ENCODE measurements around the gene CACNA1B. TPM values are rescaled to one million over a fixed set of nuclear protein-coding genes. Genes with fewer than 3 reads are reported as not detected.
"Not testable (repeated sequence)": the region's sequence is repeated elsewhere in the genome, so short reads cannot be mapped to it uniquely, and the experiment has no call there.

The CACNA1B gene
- total RNA-seq, 1 experiment from 2014 or later = not detected

DNA sequence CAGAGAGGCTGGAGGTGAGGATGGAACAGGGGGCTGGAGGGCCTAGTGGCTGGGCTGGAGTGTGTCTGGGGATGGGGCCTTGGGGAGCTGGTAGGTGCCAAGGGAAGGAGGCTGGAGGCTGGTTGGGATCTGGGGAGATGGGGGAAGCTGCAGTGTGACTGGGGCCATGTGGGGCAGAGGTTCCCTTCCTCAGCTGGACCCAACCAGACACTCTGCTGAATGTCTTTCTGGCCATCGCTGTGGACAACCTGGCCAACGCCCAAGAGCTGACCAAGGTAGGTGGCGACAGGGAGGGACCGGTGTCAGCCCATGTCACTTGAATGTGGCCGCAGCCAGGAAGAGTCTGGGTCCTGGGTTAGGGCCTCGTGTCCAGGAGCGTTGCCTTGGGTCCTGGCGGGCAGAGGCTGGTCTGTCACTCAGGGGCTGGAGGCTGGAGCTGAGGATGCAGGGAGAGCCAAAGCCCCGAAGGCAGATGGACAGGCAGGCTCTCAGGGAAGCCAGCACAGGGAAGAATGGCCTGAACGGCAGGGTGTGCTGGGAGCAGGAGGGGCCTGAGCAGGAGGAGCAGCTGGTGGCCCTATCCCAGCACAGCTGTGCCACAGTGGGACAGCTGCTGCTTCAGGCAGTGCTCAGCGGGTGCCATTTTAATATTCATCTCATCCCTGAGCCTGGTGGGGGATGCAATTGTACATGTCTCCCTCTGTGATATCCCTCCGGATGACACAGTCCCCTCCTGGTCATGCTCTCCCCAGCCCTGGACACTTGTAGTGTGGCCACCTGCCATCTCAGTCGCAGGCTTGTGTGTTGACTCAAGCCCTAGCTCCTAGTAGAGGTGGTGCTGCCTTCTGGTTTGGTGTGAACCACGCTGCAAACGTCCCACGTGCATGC is 132.5 kb downstream of the CACNA1B start:
- DNase-seq (ENCODE audit: extremely low read depth, low read depth) = no peak

DNA sequence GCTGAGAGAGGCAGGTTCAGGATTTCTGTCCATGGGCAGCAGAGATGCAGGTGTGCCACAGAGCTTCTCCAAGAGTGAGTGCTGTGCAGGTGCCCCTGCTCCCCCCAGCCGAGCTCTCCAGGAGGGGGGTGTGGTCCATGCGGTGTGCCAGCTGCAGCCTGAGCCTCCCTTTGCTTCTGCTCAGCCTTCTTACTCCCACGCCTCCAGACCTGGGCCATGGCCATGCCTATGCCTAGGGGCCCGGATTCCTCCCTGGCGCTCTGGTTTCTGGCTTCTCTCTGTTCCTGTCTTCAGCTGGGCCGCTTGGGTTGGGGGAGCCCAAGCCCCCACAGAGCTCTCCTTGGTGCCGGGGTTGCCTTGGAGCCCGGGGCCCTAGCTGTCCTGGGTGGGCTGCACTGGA is 133.3 kb downstream of the CACNA1B start:
- no peak for DNase-seq (ENCODE audit: extremely low read depth, low read depth)

DNA sequence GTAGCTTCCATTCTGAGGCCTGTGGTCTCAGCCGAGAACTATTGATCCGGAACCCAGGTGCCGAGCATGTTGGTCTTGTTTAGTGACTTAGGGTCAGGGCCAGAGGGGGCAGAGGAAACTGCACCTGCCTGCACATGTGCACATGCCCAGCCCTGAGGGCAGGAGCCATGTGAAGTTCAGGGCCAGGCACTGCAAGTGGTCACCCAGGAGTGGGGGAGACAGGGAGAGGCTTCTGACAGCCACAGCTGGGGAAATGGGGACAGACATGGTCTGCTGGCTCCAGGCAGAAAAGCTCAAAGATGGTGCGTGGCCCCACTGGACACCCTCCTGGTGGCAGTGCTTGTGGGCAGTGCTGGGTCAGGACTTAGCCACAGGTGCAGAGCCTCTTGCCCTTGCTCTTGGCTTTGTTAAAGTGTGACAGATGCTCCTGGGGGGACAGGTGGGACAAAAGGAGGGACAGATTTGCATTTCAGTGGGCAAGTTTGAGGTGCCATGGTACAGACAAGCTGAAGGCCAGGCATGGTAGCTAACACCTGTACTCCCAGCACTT is 134.4 kb downstream of the CACNA1B start:
- DNase-seq (ENCODE audit: extremely low read depth, low read depth) = no peak

DNA sequence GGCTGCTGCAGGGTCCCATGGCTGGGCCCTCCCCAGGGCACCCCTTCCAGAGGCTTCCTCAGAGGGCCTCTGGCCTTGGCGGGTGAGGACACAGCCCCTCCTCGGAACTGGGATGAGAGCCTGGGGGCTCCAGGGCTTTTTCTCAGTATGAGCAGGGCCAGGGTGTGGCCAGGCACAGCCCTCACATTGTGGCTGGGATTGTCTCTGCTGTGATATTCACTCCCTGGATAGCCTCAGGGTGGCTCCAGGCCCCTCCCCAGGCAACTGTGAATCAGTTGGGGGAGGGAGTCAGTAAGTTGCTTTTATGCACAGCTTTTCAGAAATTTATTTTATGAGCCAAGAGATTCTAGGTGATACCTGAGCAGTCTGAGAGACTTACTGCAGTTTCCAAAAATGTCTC is 135.7 kb downstream of the CACNA1B start:
- DNase-seq (ENCODE audit: extremely low read depth, low read depth) = no peak

DNA sequence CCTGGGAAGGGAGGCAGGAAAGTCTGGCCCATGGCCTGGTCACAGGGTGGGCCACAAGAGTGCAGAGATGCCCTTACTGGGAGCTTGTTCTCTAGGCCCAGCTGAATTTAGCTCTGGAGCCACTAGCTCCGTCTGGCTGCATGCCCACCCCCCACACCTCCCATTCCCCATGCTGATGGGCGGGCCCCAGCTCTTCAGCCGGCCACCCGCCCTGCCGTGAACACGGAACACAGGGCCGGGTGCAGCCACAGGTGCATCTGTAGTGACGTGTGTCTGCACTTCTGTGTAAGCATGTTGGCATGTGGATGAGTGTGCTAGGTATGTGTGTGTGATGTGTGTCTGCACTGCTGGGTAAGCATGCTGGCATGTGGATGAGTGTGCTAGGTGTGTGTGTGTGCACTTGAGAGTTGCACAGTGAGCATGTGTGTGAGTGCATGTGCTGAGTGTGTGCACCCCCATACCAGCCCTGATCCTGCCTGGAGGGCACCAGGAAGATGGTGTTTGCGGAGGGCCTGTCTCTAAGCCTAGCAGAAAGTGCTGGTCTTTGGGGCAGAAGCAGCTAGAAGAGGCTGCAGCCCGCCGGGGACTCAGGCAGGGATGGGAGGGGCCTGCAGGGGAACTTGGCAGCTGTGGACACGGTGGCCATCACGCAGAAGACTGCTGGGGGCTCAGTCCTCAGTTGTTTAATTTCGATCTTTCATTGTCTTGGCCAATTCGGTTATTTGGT is 136.4 kb downstream of the CACNA1B start:
- DNase-seq (ENCODE audit: extremely low read depth, low read depth) = no peak

DNA sequence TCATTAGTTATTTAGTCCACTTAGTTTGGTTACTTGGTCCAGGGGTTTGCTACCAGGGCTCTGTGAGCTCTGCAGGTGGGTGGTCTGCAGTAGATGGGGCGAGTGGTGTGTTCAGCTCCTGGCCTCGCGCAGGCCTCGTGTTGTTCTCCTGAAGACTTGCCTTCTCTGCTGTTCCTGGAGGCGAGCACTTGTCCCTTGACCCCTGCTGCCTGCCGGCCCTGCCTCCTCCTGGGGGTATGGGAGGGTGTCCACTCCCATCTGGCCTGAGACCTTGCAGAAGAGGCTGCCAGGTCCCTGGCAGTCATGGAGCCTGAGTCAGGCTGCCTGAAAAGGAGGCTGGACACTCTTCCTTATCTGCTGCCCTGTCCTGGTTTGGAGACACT is 137.0 kb downstream of the CACNA1B start:
- no peak for DNase-seq (ENCODE audit: extremely low read depth, low read depth)

DNA sequence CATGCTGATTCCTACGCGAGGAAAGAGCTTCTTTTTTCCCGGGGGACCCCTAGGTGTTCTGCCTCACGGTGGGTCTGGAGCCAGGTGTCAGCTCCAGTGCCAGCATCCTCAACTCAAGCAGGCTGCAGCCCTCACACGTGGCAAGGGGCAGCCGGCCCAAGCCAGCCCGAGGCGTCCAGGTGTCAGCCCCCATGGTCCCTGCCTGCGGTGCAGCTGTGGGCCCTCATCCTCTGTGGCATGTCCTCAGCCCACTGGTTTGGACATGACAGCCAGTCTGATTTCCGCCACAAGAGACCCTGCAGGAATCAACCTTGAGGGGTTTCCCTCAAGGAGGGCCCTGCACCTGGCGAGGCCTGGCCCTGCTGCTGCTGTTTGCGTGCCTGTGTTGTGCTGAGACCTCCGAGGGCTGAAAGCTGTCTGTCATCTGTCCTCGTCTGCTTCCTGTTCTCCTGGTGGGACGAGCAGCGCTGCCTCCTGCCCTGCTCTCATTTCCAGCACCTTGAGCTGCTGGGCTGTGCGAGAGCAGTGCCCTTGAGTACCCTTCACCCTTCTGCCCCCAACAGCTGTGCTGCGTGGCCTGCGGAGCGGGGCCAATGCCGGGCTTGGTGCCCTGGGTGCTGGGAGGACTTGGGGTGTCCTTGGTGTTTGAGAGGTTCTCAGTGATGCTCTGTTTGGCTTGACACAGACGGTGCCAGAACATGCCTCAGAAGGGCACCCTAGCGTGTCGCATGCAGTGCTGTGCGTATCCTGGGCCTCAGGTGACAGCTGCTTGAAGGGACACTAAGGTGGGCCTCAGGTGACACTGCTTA is 137.6 kb downstream of the CACNA1B start:
- no peak for DNase-seq (ENCODE audit: extremely low read depth, low read depth)

DNA sequence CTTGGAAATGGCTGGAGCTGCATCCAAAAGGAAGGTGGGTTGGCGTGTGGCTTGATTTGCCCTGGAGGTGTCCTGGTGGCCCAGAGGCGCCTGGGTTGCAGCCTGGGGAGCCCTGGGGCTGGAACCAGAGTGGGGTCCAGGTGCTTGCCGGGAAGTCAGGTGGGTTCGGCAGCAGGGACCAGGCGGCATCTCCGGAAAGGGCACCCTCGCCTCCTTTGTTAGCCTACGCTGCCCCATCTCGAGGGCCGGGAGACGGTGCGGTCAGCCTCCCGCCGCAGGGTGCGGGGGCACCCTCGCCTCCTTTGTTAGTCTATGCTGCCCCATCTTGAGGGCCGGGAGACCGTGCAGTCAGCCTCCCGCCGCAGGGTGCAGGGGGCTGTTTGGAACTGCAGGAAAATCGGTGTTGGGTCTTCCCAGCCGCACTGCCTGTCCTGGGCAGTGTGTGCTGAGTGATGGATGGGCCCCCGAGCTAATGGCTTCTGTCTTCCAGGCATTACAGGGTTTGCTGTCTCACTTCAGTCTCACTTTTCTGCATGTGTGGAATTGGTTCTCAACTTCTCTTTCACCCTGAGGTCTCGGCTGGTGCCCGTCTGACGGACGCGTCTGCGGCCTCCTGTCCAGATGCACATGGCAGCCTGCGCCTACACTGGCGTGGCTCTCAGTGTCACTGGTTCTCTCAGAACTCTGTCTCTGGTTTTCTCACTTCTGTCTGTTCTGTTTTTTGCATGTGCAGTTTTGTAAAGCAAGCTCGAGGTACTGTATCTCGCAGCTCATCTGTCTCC is 139.0 kb downstream of the CACNA1B start:
- DNase-seq (ENCODE audit: extremely low read depth, low read depth) = no peak

DNA sequence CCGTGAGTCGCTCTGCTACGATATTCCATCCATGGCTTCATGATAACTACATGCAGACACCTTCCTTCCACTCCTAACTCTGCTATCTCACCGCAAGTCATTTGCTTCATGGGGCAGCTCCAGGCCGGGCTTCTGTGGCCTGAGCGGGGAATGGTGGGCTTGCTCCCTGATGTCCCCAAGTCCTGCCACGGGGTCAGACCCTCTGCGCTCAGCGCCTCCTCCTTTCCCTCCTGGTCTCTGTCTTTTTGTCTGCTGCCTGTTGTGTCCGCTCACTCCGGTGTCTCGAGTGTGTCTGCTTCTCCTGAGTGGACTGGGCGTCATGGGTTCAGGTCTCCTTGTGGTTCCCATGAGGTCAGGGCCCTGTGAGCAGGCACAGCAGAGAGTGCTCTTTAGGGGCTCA is 139.6 kb downstream of the CACNA1B start:
- DNase-seq (ENCODE audit: extremely low read depth, low read depth) = no peak

DNA sequence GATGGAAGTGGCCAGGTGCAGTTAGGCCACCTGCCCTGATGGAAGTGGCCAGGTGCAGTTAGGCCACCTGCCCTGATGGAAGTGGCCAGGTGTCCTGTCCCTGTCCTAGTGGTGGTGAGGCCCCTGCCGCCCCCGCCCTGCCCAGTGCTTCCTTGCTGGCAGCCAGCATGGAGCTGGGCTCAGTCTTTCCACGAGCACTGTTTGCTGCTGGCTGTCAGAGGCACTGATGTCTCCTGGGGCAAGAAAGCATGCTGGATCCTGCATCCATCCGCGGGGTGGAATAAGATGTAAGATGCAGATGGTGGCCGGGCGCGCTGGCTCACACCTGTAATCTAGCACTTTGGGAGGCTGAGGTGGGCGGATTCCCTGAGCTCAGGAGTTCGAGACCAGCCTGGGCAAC is 141.9 kb downstream of the CACNA1B start:
- DNase-seq (ENCODE audit: extremely low read depth, low read depth) = not testable (repeated sequence)

DNA sequence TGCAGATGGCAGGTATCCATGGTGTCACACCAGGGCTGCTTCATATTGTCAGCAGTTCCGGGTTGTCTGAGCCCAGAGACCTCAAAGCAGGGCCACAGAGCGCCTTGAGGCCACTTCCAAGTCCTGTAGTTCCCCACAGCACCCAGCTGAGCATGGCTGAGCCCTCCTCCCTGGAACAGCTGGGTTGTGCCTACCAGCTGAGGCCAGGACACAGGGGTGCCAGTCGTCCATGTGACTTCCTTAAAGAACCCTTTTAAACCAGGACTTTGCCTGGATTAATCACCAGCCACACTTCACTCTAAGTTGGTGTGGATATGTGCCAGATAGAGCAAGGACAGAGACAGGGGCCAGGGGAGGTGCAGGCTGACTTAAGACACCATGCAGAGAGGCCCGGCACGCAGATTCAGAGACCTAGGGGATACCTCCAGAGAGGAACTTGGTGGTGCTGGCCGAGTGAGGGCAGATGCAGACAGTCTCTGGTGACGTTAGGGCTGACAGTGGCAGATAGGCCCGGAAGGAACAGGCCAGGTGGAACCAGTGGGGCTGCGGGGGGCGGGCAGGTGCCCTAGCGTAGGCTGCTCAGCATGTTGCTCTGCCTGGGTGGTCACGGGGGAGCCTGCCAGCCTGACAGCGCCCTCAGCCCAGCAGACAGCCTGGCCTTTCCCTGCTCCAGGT is 142.7 kb downstream of the CACNA1B start:
- DNase-seq (ENCODE audit: extremely low read depth, low read depth) = no peak

DNA sequence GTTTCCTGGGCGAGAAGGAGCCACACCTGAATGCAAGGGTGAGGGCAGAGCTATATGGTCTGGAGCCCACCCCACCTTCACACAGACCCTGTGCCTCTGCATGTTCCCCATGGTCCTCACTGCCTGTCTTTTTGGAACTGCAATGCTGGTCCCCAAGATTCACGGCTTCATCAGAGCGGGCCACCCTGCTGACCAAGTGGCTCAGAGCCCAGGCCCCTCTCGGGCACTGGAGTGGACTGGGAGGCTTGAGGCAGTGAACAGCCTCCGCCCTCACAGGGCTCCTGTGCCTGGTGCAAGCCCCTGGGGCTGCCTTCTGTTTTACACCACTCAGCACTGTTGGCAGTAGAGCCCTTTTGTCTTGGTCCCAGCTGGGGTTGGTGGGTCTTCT is 143.2 kb downstream of the CACNA1B start:
- no peak for DNase-seq (ENCODE audit: extremely low read depth, low read depth)

DNA sequence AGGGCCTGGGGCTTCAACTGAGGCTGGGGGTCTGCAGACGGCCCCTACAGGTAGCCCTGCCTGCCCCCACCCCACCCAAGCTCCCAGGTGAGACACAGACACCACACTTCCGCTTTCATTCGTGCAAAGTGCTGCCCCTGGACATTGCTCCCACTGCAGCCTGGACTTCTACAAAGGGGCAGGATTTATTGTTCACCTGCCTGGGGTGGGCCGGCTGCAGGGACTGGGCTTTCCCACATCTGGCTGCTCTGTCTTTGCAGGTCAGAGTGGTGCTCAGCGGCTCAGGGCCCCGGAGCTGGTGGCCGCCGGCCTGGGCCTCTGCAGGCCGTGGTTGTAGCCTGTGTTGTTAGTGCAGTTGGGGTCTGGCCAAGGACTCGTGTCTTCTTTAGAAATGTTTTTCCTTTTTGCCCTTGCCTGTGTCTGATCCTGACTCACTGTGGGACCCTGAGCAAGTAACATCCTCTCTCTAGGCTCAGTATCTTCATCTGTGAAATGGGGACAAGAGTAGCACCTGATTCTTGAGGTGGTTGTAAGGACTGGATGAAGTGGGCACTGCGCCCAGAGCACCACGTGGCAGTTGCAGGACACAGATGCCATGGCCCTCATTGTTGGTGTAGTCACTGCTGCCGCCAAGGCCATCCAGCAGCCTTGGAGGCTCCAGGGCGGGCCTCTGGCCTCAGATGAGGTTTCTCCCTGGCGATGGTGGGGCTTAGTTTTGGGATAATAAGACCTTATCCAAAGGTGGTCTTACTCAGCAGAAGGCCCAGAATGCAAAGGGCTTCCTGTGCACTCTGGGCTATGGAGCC is 143.9 kb downstream of the CACNA1B start:
- no peak for DNase-seq (ENCODE audit: extremely low read depth, low read depth)

DNA sequence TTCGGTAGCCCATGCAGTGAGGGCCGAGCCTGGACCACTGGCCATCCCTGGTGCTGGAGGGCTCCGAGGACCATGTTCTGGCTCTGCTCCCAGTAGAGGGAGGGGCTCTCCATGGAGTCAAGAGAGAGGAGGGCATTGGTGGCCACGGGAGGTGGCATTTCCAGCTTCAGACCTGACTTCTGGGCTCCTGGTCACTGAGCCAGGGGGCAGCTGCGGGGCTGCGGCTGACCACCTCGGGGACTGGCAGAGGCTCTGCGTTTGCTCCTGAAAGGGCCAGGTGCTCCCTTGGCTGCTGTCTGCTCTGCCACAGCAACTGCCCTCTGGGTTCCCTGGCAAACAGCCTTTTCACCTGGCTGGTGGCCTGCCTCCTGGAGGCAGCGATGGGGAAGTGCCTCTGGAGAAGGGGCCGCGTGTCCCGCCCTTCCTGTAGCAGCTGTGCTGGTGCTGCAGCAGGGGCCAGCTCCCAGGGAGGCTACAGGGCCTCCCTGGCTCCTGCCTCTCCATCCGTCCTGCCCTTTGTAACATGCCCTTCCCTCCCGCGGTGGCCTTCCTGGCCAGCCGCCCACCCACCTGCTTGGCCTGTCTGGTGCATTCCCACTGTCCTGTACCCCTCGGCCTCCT is 144.6 kb downstream of the CACNA1B start:
- DNase-seq (ENCODE audit: extremely low read depth, low read depth) = peak; percentile 6

DNA sequence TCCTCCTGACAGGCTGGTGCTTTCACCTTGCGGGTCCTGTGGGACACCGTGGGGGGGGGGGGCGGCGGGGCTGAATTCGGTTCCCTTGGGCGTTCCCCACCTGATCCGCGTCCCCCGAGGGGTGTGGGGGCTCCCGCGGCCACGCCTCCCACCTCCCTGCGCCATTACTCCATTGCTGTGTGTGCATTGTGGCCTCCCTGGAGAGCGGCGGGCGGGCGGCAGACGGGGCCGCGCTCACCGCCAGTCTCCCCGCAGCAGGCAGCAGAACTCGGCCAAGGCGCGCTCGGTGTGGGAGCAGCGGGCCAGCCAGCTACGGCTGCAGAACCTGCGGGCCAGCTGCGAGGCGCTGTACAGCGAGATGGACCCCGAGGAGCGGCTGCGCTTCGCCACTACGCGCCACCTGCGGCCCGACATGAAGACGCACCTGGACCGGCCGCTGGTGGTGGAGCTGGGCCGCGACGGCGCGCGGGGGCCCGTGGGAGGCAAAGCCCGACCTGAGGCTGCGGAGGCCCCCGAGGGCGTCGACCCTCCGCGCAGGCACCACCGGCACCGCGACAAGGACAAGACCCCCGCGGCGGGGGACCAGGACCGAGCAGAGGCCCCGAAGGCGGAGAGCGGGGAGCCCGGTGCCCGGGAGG is 145.3 kb downstream of the CACNA1B start:
- no peak for DNase-seq (ENCODE audit: extremely low read depth, low read depth)

DNA sequence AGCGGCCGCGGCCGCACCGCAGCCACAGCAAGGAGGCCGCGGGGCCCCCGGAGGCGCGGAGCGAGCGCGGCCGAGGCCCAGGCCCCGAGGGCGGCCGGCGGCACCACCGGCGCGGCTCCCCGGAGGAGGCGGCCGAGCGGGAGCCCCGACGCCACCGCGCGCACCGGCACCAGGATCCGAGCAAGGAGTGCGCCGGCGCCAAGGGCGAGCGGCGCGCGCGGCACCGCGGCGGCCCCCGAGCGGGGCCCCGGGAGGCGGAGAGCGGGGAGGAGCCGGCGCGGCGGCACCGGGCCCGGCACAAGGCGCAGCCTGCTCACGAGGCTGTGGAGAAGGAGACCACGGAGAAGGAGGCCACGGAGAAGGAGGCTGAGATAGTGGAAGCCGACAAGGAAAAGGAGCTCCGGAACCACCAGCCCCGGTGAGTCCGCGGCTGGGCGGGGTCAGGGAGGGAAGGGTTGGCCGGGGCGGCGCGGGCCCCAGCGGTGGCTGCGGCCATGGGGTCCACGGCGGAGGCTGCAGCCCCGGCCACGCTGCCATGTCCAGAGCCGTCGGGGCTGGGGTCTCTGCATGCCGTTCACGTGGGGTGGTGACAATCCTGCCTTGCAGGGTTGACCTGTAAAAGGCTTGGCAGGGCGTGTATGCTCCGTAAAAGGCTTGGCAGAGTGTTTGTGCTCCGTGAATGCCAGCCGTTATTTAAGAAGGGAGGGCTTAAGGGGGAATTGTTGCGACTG is 146.0 kb downstream of the CACNA1B start:
- no peak for DNase-seq (ENCODE audit: extremely low read depth, low read depth)

DNA sequence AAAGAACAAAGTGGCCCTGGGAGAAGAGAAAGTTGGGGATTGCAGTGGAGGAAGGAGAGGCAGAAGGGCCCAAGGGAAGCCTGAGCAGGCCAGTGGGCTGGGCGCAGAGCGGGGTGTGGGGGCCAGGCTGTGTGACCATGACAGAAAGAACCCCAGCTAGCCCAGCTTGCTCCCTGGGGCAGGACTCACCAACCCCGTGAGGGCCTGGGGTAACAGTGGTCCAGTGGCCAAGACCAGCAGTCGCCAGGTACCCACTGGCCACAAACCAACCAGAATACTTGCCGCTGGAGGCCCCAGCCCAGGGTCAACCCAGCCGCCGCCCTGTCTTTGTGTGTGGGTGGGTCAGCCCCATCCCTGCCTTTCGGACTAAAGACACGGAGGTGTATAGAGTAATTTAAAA is 146.5 kb downstream of the CACNA1B start:
- no peak for DNase-seq (ENCODE audit: extremely low read depth, low read depth)
